Caco-2 (cell line): ENCODE results near the gene TMEM37. TPM values are rescaled to one million over a fixed set of nuclear protein-coding genes. Genes with fewer than 3 reads are reported as not detected.

Source experiments
- BruUV-seq: library from RNA; stranded (reverse); fragments of 400-500 nt; replicated peaks from 2 replicates; lab custom pipeline; 2021; lab: Mats Ljungman, UMichigan
- CTCF ChIA-PET: fragments of 300-600 bp; sonication (Branson Sonifier 250); formaldehyde crosslinking; loops from one replicate; lab custom pipeline; 2022; ENCODE audit warnings: antibody characterized with exemption; lab: Charles Lee
- POLR2A ChIA-PET: fragments of 300-600 bp; sonication (Branson Sonifier 250); formaldehyde crosslinking; loops from one replicate; lab custom pipeline; 2022; ENCODE audit warnings: antibody characterized with exemption; lab: Charles Lee
- DNase-seq, 2 experiments: peaks; one replicate each; pipeline versions ENCODE4 v3.0.0 to v3.0.0-alpha.2; 2020 to 2022
- H3K27me3 ChIP-seq: replicated peaks from 2 replicates; pipeline ENCODE4 v1.6.0; 2011; ENCODE audit warnings: low read length; ENCODE audit not compliant: control insufficient read depth, insufficient read depth
- H3K36me3 ChIP-seq: 2 replicates; pipeline ENCODE4 v1.5.1; 2011; ENCODE audit warnings: low read length; ENCODE audit not compliant: control insufficient read depth, insufficient read depth
- H3K4me1 ChIP-seq: fragments of 250-450 bp; sonication (Bioruptor Pico); 2 replicates; pipeline ENCODE4 v1.5.1; 2020; ENCODE audit warnings: mild to moderate bottlenecking
- H3K4me3 ChIP-seq: 2 replicates; pipeline ENCODE4 v1.5.1; 2011; ENCODE audit warnings: low read depth, mild to moderate bottlenecking, control low read depth, low read length
- H3K9me3 ChIP-seq: fragments of 250-450 bp; sonication (Bioruptor Pico); 2 replicates; pipeline ENCODE4 v1.5.1; 2020; ENCODE audit warnings: mild to moderate bottlenecking, moderate library complexity
- H3K27ac Mint-ChIP-seq: one replicate; pipeline ENCODE4 v1.8.0; 2022; ENCODE audit warnings: mixed read lengths; ENCODE audit not compliant: unreplicated experiment
- H3K27me3 Mint-ChIP-seq: one replicate; pipeline ENCODE4 v1.8.0; 2022; ENCODE audit warnings: mixed read lengths; ENCODE audit not compliant: insufficient read depth, unreplicated experiment
- H3K36me3 Mint-ChIP-seq: one replicate; pipeline ENCODE4 v1.8.0; 2022; ENCODE audit warnings: mild to moderate bottlenecking, mixed read lengths; ENCODE audit not compliant: insufficient read depth, unreplicated experiment
- H3K4me1 Mint-ChIP-seq: one replicate; pipeline ENCODE4 v1.8.0; 2022; ENCODE audit warnings: low read depth, mixed read lengths; ENCODE audit not compliant: unreplicated experiment
- H3K4me3 Mint-ChIP-seq: one replicate; pipeline ENCODE4 v1.8.0; 2022; ENCODE audit warnings: mild to moderate bottlenecking, moderate library complexity, mixed read lengths; ENCODE audit not compliant: unreplicated experiment
- H3K9me3 Mint-ChIP-seq: one replicate; pipeline ENCODE4 v1.8.0; 2022; ENCODE audit warnings: mixed read lengths; ENCODE audit not compliant: unreplicated experiment
- CTCF ChIP-seq, 2 experiments: fragments of 200-600 bp in 1 of 2; IDR thresholded peaks; 1 replicate in 1 of 2; 2 replicates in 1 of 2; pipeline versions ENCODE4 v1.5.1 to v1.8.0; 2011 to 2022; ENCODE audit warnings: antibody characterized with exemption in 1 of 2, control low read depth in 1 of 2, inconsistent platforms in 1 of 2, low read depth in 1 of 2, low read length in 1 of 2, mild to moderate bottlenecking in 1 of 2, moderate library complexity in 1 of 2; ENCODE audit not compliant: insufficient read depth in 1 of 2, severe bottlenecking in 1 of 2, unreplicated experiment in 1 of 2
- intact Hi-C: fragments of 100-400 bp; cut with micrococcal nuclease; formaldehyde crosslinking; loops from one replicate; pipeline ENCODE4 v1.10.0; 2022; ENCODE audit not compliant: unreplicated experiment
- total RNA-seq: library from RNA; stranded (reverse); gene quantifications from 2 replicates; pipeline ENCODE4 v1.2.3, GENCODE V29; 2022

TMEM37 gene
- total RNA-seq, 1 experiment from 2014 or later: 15.8 TPM

DNA sequence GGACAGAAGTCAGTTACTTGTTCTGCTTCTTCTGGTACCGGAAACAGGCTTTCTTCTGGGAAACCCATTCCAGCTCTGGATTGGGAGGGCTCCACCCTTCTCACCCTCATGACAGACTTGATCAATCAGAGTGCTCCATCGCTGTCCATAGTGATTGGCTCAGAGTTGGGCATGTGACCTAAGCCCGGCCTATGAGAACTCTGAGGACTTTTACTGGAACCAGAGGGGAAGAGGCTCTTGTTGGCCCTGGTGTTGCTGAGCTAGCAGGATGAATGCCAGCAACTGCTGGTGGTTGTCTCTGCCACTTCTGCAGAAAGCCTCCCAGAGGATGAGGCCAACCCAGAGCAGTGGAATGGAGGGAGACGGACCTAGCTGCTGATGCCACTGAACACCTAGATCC is 33.3 kb downstream of the TMEM37 start:
- intact Hi-C loops: no loop called here
- ChIA-PET POLR2A (no interaction called here), CTCF (no interaction called here)
- no peaks in the 10 kb centered on the region for H3K4me1 Mint-ChIP-seq
- no peaks in the 10 kb centered on the region for H3K9me3 Mint-ChIP-seq
- H3K36me3 ChIP-seq: no peaks in the 10 kb centered on the region
- H3K9me3 ChIP-seq: no peaks in the 10 kb centered on the region
- H3K4me3 ChIP-seq: no peak overlapping the region
- no peak overlapping the region for H3K4me3 Mint-ChIP-seq
- no peak overlapping the region for H3K27ac Mint-ChIP-seq
- no peak for TF ChIP-seq CTCF (IDR thresholded peaks at IDR 0.05; ENCODE audit: insufficient read depth in 1 of 2, low read depth in 1 of 2, low read length in 1 of 2, severe bottlenecking in 1 of 2, unreplicated experiment in 1 of 2)
- BruUV-seq: no TSS peak
- no peaks in the 10 kb centered on the region for H3K27me3 ChIP-seq
- H3K4me1 ChIP-seq: no peaks in the 10 kb centered on the region
- DNase-seq: no peak
- no peaks in the 10 kb centered on the region for H3K36me3 Mint-ChIP-seq
- no peaks in the 10 kb centered on the region for H3K27me3 Mint-ChIP-seq

DNA sequence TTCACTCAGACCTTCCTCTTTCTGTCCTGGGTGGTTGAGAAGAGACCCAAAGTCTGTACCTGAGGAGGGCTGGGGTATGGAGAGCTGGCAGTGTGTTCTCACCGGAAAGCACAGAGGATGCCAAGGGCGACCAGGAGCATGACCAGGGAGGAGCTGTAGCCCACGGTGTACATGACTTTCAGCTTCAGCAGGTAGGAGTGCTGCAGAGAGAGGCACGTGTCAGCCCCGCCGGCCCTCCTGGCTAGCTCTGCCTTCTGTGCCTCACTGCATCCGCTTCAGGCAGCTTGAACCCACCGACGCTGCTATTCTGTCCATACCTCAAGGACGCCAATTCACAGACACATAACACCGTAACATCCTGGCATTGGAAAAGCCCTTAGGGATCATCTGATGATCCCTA is 34.0 kb downstream of the TMEM37 start:
- no peaks in the 10 kb centered on the region for H3K36me3 Mint-ChIP-seq
- H3K4me3 Mint-ChIP-seq: no peak overlapping the region
- no peaks in the 10 kb centered on the region for H3K27me3 Mint-ChIP-seq
- H3K4me1 Mint-ChIP-seq: no peaks in the 10 kb centered on the region
- no peak overlapping the region for H3K4me3 ChIP-seq
- intact Hi-C loops: no loop called here
- H3K27ac Mint-ChIP-seq: no peak overlapping the region
- no peaks in the 10 kb centered on the region for H3K9me3 Mint-ChIP-seq
- no peaks in the 10 kb centered on the region for H3K4me1 ChIP-seq
- BruUV-seq: no TSS peak
- TF ChIP-seq CTCF (IDR thresholded peaks at IDR 0.05; ENCODE audit: insufficient read depth in 1 of 2, low read depth in 1 of 2, low read length in 1 of 2, severe bottlenecking in 1 of 2, unreplicated experiment in 1 of 2): no peak
- CTCF ChIA-PET: no interaction called here
- no peaks in the 10 kb centered on the region for H3K36me3 ChIP-seq
- no peaks in the 10 kb centered on the region for H3K27me3 ChIP-seq
- POLR2A ChIA-PET: no interaction called here
- no peak for DNase-seq
- H3K9me3 ChIP-seq: no peaks in the 10 kb centered on the region

- Histone ChIP-seq H3K36me3 (no peaks in the 10 kb centered on the region), H3K4me1 (no peaks in the 10 kb centered on the region), H3K27me3 (no peaks in the 10 kb centered on the region), H3K9me3 (no peaks in the 10 kb centered on the region), H3K4me3 (no peak overlapping the region)
- Mint-ChIP-seq H3K4me1 (no peaks in the 10 kb centered on the region), H3K4me3 (no peak overlapping the region), H3K27me3 (no peaks in the 10 kb centered on the region), H3K36me3 (no peaks in the 10 kb centered on the region), H3K27ac (no peak overlapping the region), H3K9me3 (no peaks in the 10 kb centered on the region)
- CTCF ChIA-PET: no interaction called here
- POLR2A ChIA-PET: no interaction called here
- TF ChIP-seq CTCF (IDR thresholded peaks at IDR 0.05; ENCODE audit: insufficient read depth in 1 of 2, low read depth in 1 of 2, low read length in 1 of 2, severe bottlenecking in 1 of 2, unreplicated experiment in 1 of 2): no peak
- BruUV-seq: no TSS peak
- intact Hi-C loops: no loop called here
- no peak for DNase-seq
Observed at GRCh38 chr2:119466373-119466772, 34.7 kb downstream of the TMEM37 start.
